NB4 (cell line): Measurements from ENCODE around the gene SLC22A17.
"Not testable (repeated sequence)": the region's sequence is repeated elsewhere in the genome, so short reads cannot be mapped to it uniquely, and the experiment has no call there.

Experiments used
- CTCF ChIP-seq: IDR thresholded peaks from one replicate; pipeline ENCODE4 v1.5.1; 2012; ENCODE audit warnings: low read depth, low read length
- MAX ChIP-seq: IDR thresholded peaks from 2 replicates; pipeline ENCODE4 v1.6.1; 2011; ENCODE audit warnings: low read depth, low read length
- POLR2A ChIP-seq: IDR thresholded peaks from 2 replicates; pipeline ENCODE4 v1.6.1; 2011; ENCODE audit warnings: mild to moderate bottlenecking; ENCODE audit not compliant: insufficient read length; ENCODE audit errors: extremely low read depth

- TF ChIP-seq POLR2A, CTCF, MAX: not testable (repeated sequence)
Observed at GRCh38 chr14:23325746-23326145, 26.9 kb downstream of the SLC22A17 start.
